ENCODE measurements around the gene FADS2.

DNA sequence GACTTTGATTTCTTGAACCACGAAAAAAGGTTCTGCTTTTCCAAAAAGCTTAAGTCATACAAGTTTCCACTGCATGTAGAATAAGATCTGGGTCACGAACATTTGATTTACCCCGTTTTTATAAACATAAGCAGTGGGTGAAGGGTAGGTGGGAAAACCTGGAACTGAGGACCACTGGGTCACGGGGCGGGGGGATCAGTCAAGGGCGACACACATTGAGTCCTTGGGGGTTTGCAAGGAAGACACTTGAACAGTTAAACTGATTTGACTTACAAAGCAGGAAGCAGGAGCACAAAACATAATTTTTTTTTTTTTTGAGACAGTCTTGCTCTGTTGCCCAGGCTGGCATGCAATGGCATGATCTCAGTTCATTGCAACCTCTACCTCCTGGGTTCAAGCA lies 52.4 kb downstream of the FADS2 start:
- TF ChIP-seq, protein P1, sequence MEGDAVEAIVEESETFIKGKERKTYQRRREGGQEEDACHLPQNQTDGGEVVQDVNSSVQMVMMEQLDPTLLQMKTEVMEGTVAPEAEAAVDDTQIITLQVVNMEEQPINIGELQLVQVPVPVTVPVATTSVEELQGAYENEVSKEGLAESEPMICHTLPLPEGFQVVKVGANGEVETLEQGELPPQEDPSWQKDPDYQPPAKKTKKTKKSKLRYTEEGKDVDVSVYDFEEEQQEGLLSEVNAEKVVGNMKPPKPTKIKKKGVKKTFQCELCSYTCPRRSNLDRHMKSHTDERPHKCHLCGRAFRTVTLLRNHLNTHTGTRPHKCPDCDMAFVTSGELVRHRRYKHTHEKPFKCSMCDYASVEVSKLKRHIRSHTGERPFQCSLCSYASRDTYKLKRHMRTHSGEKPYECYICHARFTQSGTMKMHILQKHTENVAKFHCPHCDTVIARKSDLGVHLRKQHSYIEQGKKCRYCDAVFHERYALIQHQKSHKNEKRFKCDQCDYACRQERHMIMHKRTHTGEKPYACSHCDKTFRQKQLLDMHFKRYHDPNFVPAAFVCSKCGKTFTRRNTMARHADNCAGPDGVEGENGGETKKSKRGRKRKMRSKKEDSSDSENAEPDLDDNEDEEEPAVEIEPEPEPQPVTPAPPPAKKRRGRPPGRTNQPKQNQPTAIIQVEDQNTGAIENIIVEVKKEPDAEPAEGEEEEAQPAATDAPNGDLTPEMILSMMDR (IDR thresholded peaks at IDR 0.05), result no peak
- no peak for TF ChIP-seq POLR2A (IDR thresholded peaks at IDR 0.05)
